ENCODE measurements around the gene AVL9. TPM values are rescaled to one million over a fixed set of nuclear protein-coding genes. Genes with fewer than 3 reads are reported as not detected.
"Not testable (repeated sequence)": the region's sequence is repeated elsewhere in the genome, so short reads cannot be mapped to it uniquely, and the experiment has no call there.

The AVL9 gene
- total and polyA plus RNA-seq, 9 of the 15 experiments (the other 6 are each of a cell fraction or from before 2014, with no cell fraction given), result 6.4 to 66.2 (median 30.1) TPM

DNA sequence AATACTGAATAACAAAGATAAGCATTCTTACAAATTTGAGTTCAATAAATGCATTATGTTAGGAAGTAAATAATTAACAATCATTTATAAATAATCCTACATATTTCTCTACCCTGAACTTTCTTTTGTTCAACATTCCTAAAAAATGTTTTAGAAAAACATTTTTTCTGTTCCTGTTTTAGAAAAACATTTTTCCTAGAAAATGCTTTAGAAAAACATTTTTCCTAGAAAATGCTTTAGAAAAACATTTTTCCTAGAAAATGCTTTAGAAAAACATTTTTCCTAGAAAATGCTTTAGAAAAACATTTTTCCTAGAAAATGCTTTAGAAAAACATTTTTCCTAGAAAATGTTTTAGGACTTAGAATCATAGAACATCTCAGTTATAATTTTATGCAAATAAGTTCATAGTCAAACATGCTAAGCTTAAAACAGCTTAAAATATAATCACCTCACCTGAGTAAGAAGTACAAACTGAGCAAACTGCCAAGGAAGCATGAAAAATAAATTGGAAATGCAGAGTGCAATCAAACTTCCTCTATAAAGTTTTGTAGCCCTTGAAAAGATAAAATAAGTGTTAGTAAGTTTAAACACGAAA lies 139.6 kb downstream of the AVL9 start:
- ATAC-seq; H3K4me3 ChIP-seq; H4K20me1 ChIP-seq (replicated peaks; ENCODE audit: control insufficient read depth, insufficient read depth, low read length); H3K79me2 ChIP-seq (ENCODE audit: control insufficient read depth, insufficient read depth, low read length); H3K9me3 ChIP-seq (replicated peaks; ENCODE audit: control insufficient read depth, insufficient read depth, low read depth, low read length); CTCF ChIA-PET (ENCODE audit: low intra/inter-chr PET ratio); H3K27me3 ChIP-seq (ENCODE audit: control insufficient read depth in 2 of 2, insufficient read depth in 2 of 2, low read length in 2 of 2); H3K4me1 ChIP-seq (replicated peaks in 1 of 2; ENCODE audit: control insufficient read depth in 2 of 2, insufficient read depth in 2 of 2, low read length in 2 of 2); BruUV-seq (replicated peaks); H3K4me2 ChIP-seq (ENCODE audit: insufficient read depth, low read length); in situ Hi-C loops (cut with MboI); H3K36me3 ChIP-seq (ENCODE audit: control insufficient read depth, insufficient read depth, low read length); DNase-seq (ENCODE audit: extremely low read depth in 1 of 4, low spot score in 3 of 4); H3K9me1 ChIP-seq (ENCODE audit: control insufficient read depth, insufficient read depth, low read length); FAIRE-seq: not testable (repeated sequence)
- intact Hi-C loops (cut with micrococcal nuclease), result loop anchor here (5.0 kb wide), 1 partner anchor 37 kb away; no protein-coding TSS in a partner anchor
- no CpG with 5 or more reads among the region's 1 CpG for WGBS (ENCODE audit: insufficient coverage, low coverage, missing lambda C conversion rate)
- POLR2A ChIA-PET, result interaction anchor here (0.6 kb wide), 1 partner anchor 435 kb away, joined by 3 read pairs; no protein-coding TSS in a partner anchor
- peak; percentile 94 for TF ChIP-seq ZBTB5 (IDR thresholded peaks at IDR 0.05)
- TF ChIP-seq, protein P1, sequence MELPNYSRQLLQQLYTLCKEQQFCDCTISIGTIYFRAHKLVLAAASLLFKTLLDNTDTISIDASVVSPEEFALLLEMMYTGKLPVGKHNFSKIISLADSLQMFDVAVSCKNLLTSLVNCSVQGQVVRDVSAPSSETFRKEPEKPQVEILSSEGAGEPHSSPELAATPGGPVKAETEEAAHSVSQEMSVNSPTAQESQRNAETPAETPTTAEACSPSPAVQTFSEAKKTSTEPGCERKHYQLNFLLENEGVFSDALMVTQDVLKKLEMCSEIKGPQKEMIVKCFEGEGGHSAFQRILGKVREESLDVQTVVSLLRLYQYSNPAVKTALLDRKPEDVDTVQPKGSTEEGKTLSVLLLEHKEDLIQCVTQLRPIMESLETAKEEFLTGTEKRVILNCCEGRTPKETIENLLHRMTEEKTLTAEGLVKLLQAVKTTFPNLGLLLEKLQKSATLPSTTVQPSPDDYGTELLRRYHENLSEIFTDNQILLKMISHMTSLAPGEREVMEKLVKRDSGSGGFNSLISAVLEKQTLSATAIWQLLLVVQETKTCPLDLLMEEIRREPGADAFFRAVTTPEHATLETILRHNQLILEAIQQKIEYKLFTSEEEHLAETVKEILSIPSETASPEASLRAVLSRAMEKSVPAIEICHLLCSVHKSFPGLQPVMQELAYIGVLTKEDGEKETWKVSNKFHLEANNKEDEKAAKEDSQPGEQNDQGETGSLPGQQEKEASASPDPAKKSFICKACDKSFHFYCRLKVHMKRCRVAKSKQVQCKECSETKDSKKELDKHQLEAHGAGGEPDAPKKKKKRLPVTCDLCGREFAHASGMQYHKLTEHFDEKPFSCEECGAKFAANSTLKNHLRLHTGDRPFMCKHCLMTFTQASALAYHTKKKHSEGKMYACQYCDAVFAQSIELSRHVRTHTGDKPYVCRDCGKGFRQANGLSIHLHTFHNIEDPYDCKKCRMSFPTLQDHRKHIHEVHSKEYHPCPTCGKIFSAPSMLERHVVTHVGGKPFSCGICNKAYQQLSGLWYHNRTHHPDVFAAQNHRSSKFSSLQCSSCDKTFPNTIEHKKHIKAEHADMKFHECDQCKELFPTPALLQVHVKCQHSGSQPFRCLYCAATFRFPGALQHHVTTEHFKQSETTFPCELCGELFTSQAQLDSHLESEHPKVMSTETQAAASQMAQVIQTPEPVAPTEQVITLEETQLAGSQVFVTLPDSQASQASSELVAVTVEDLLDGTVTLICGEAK (IDR thresholded peaks at IDR 0.05), result peak; percentile 74
- TF ChIP-seq, protein P1 (CRISPR knock-in tag; IDR thresholded peaks at IDR 0.05), result not testable (repeated sequence)
- TF ChIP-seq STAT5A (IDR thresholded peaks at IDR 0.05; ENCODE audit: borderline replicate concordance, low read length), result peak; percentile 91; the same call in 1 of the 2 replicates
- 0 out of 2 replicates have a peak, but pooled peaks have one; percentile 20 for TF ChIP-seq ARID1B (IDR thresholded peaks at IDR 0.05)
- peak; percentile 98 for TF ChIP-seq CC2D1A (IDR thresholded peaks at IDR 0.05)
- TF ChIP-seq EP400 (IDR thresholded peaks at IDR 0.05), result 0 out of 2 replicates have a peak, but pooled peaks have one; percentile 15
- peak overlapping the region in 1 of 2 experiments; percentile 34; a peak in 1 of 4 replicates for H3K9ac ChIP-seq (ENCODE audit: insufficient read depth in 1 of 2, low read depth in 2 of 2, low read length in 2 of 2)
- H3K27ac ChIP-seq (ENCODE audit: extremely low read depth, low read depth, low read length), result peak overlapping the region; percentile 30; the same call in 1 of the 3 replicates
- H2AFZ ChIP-seq (ENCODE audit: low read depth, low read length), result 0 out of 2 replicates have a peak overlapping the region, but pooled peaks have one; percentile 18

Data from K562 (cell line).